Hematopoietic multipotent progenitor cell treated with erythropoietin and hydrocortisone succinate and interleukin-3 and kit ligand, for 8 days (in vitro differentiated cells): Measurements from ENCODE around the gene MRNIP.
"Not testable (repeated sequence)": the region's sequence is repeated elsewhere in the genome, so short reads cannot be mapped to it uniquely, and the experiment has no call there.

Source experiments
- DNase-seq: peaks from one replicate; pipeline ENCODE4 v3.0.0-alpha.2; 2015

Gene MRNIP

GRCh38 chr5:179887802-179888201, 29.2 kb upstream of the MRNIP start:
- no peak for DNase-seq

- DNase-seq = no peak
These were observed 28.5 kb upstream of the MRNIP start for GRCh38 chr5:179887095-179887494.

GRCh38 chr5:179886190-179886911, 27.7 kb upstream of the MRNIP start:
- DNase-seq = no peak

GRCh38 chr5:179885491-179886090, 27.0 kb upstream of the MRNIP start:
- DNase-seq = no peak

GRCh38 chr5:179883163-179883562, 24.5 kb upstream of the MRNIP start:
- DNase-seq = no peak

- DNase-seq = no peak
These were observed 23.7 kb upstream of the MRNIP start for GRCh38 chr5:179882338-179882737.

- no peak for DNase-seq
These were observed 22.4 kb upstream of the MRNIP start for GRCh38 chr5:179880848-179881590.

- DNase-seq = no peak
These were observed 21.5 kb upstream of the MRNIP start for GRCh38 chr5:179880066-179880650.

GRCh38 chr5:179879690-179880010, 21.0 kb upstream of the MRNIP start:
- DNase-seq = no peak

GRCh38 chr5:179879003-179879689, 20.5 kb upstream of the MRNIP start:
- DNase-seq = no peak

- no peak for DNase-seq
These were observed 19.8 kb upstream of the MRNIP start for GRCh38 chr5:179878222-179879002.

- no peak for DNase-seq
These were observed 18.0 kb upstream of the MRNIP start for GRCh38 chr5:179876610-179876952.

- no peak for DNase-seq
These were observed 17.4 kb upstream of the MRNIP start for GRCh38 chr5:179875741-179876609.

GRCh38 chr5:179874536-179875292, 16.1 kb upstream of the MRNIP start:
- no peak for DNase-seq

GRCh38 chr5:179874136-179874535, 15.5 kb upstream of the MRNIP start:
- no peak for DNase-seq

GRCh38 chr5:179873588-179874110, 15.0 kb upstream of the MRNIP start:
- DNase-seq = no peak

GRCh38 chr5:179872828-179873575, 14.4 kb upstream of the MRNIP start:
- DNase-seq = no peak

- no peak for DNase-seq
These were observed 13.6 kb upstream of the MRNIP start for GRCh38 chr5:179872055-179872827.

- DNase-seq = not testable (repeated sequence)
These were observed 12.9 kb upstream of the MRNIP start for GRCh38 chr5:179871533-179871932.
